ENCODE data around the gene TES. TPM values are rescaled to one million over a fixed set of nuclear protein-coding genes. Genes with fewer than 3 reads are reported as not detected.

Gene TES
- total and polyA plus RNA-seq, 2 of the 13 experiments (the other 11 are each of a cell fraction or from before 2014, with no cell fraction given), result 21.6 to 23.0 TPM

DNA sequence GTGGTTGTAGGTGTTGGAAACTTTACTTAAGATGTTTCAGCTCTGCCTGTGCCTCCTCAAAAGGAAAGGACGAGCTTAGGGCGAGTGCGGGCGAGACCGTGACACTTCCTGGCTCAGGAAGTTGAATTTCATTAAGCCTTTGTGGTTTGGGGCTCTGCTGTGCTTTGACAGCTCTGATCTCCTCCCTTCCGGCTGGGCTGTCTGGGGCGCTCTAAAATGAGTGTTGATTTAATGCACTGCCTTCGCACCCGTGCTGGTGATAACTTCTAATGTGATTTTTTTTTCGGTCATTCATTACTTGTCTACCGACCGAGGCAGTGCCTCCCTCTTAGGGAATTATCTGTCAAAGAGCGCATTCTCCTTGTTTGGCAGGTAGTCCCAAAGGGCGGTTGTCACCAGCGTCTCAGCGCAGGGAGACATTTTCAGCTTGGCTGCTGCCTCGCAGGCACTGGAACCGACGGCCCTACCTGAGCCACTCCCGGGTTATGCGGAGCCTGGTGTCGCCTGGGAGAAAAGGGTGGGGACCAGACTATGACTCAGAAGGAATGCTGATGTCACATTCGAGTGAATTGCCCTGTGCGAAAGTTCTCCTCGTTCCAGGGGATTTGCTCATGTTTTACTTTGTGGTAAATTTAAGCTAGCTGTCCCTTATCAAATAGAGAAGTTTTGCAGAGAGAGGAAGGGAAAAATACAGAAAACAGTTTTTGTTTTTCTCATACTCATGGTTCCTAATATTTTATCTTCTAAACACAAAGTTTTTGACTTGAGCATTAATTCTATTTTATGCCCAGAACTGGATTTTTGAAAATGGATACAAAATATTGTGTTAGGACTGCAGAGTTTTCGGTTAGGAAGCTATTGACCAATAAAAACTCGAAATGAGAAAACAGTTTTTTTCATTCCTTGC is 920 bp downstream of the TES start (continued):
- TF ChIP-seq, protein P1, sequence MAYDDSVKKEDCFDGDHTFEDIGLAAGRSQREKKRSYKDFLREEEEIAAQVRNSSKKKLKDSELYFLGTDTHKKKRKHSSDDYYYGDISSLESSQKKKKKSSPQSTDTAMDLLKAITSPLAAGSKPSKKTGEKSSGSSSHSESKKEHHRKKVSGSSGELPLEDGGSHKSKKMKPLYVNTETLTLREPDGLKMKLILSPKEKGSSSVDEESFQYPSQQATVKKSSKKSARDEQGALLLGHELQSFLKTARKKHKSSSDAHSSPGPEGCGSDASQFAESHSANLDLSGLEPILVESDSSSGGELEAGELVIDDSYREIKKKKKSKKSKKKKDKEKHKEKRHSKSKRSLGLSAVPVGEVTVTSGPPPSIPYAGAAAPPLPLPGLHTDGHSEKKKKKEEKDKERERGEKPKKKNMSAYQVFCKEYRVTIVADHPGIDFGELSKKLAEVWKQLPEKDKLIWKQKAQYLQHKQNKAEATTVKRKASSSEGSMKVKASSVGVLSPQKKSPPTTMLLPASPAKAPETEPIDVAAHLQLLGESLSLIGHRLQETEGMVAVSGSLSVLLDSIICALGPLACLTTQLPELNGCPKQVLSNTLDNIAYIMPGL (CRISPR knock-in tag; IDR thresholded peaks at IDR 0.05; ENCODE audit: borderline replicate concordance in 1 of 2, low read depth in 1 of 2), result 0 out of 4 replicates have a peak, but pooled peaks of 1 of the 2 experiments have one; percentile 22
- TF ChIP-seq GTF2F1 (IDR thresholded peaks at IDR 0.05; ENCODE audit: low read length) (no peak), TAF1 (CRISPR knock-in tag; IDR thresholded peaks at IDR 0.05) (peak; percentile 50; the same call in 1 of the 2 replicates), ZNF737 (CRISPR knock-in tag; IDR thresholded peaks at IDR 0.05; ENCODE audit: borderline replicate concordance) (no peak), GATAD1 (CRISPR knock-in tag; IDR thresholded peaks at IDR 0.05) (0 out of 2 replicates have a peak, but pooled peaks have one; percentile 11), ZNF546 (CRISPR knock-in tag; conservative IDR thresholded peaks at IDR 0.05) (no peak), FOXA1 (IDR thresholded peaks at IDR 0.05) (no peak), FOXA1 (CRISPR knock-in tag; IDR thresholded peaks at IDR 0.05) (no peak), FOSL2 (CRISPR knock-in tag; IDR thresholded peaks at IDR 0.05) (peak; percentile 94), POLR2G (IDR thresholded peaks at IDR 0.05; ENCODE audit: low read depth, low read length) (peak; percentile 66), MED1 (CRISPR knock-in tag; IDR thresholded peaks at IDR 0.05) (0 out of 2 replicates have a peak, but pooled peaks have one; percentile 11), SALL1 (CRISPR knock-in tag; IDR thresholded peaks at IDR 0.05) (peak; percentile 59), FIP1L1 (IDR thresholded peaks at IDR 0.05; ENCODE audit: borderline replicate concordance, insufficient read depth, low read depth, low read length) (no peak), SIX4 (CRISPR knock-in tag; IDR thresholded peaks at IDR 0.05) (no peak), CREM (IDR thresholded peaks at IDR 0.05) (no peak), CREM (CRISPR knock-in tag; IDR thresholded peaks at IDR 0.05) (no peak), HOXD1 (CRISPR knock-in tag; IDR thresholded peaks at IDR 0.05) (no peak)
- TF ChIP-seq, protein P2, sequence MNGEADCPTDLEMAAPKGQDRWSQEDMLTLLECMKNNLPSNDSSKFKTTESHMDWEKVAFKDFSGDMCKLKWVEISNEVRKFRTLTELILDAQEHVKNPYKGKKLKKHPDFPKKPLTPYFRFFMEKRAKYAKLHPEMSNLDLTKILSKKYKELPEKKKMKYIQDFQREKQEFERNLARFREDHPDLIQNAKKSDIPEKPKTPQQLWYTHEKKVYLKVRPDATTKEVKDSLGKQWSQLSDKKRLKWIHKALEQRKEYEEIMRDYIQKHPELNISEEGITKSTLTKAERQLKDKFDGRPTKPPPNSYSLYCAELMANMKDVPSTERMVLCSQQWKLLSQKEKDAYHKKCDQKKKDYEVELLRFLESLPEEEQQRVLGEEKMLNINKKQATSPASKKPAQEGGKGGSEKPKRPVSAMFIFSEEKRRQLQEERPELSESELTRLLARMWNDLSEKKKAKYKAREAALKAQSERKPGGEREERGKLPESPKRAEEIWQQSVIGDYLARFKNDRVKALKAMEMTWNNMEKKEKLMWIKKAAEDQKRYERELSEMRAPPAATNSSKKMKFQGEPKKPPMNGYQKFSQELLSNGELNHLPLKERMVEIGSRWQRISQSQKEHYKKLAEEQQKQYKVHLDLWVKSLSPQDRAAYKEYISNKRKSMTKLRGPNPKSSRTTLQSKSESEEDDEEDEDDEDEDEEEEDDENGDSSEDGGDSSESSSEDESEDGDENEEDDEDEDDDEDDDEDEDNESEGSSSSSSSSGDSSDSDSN (CRISPR knock-in tag; IDR thresholded peaks at IDR 0.05), result peak; percentile 43; the same call in 1 of the 2 replicates
- TF ChIP-seq, protein P3, sequence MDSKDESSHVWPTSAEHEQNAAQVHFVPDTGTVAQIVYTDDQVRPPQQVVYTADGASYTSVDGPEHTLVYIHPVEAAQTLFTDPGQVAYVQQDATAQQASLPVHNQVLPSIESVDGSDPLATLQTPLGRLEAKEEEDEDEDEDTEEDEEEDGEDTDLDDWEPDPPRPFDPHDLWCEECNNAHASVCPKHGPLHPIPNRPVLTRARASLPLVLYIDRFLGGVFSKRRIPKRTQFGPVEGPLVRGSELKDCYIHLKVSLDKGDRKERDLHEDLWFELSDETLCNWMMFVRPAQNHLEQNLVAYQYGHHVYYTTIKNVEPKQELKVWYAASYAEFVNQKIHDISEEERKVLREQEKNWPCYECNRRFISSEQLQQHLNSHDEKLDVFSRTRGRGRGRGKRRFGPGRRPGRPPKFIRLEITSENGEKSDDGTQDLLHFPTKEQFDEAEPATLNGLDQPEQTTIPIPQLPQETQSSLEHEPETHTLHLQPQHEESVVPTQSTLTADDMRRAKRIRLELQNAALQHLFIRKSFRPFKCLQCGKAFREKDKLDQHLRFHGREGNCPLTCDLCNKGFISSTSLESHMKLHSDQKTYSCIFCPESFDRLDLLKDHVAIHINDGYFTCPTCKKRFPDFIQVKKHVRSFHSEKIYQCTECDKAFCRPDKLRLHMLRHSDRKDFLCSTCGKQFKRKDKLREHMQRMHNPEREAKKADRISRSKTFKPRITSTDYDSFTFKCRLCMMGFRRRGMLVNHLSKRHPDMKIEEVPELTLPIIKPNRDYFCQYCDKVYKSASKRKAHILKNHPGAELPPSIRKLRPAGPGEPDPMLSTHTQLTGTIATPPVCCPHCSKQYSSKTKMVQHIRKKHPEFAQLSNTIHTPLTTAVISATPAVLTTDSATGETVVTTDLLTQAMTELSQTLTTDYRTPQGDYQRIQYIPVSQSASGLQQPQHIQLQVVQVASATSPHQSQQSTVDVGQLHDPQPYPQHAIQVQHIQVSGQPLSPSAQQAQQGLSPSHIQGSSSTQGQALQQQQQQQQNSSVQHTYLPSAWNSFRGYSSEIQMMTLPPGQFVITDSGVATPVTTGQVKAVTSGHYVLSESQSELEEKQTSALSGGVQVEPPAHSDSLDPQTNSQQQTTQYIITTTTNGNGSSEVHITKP (CRISPR knock-in tag; IDR thresholded peaks at IDR 0.05; ENCODE audit: low read depth), result no peak

Data from HepG2 (cell line).